Measurements from ENCODE around the gene SYT7.
"Not testable (repeated sequence)": the region's sequence is repeated elsewhere in the genome, so short reads cannot be mapped to it uniquely, and the experiment has no call there.

SYT7 gene

DNA sequence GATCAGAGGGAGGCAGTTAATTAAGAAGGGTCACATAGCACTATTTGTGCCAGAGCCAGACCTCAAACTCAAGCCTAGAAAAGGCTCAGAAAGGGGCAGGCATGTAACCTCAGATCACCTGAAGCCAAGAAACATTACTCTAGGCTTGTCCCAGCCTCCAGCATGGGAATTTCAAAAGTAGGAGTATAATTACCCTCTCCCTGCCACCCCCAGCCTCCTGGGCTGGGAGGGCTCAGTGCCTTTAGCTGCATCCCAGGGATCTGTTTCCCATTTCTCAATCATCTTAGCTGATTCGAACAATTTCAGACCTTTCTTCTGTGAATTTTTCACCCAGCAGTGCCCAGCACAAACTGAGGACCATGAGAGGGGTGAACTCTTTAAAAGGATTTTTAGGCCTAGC lies 105.4 kb downstream of the SYT7 start:
- no peak for DNase-seq (ENCODE audit: low read depth)

DNA sequence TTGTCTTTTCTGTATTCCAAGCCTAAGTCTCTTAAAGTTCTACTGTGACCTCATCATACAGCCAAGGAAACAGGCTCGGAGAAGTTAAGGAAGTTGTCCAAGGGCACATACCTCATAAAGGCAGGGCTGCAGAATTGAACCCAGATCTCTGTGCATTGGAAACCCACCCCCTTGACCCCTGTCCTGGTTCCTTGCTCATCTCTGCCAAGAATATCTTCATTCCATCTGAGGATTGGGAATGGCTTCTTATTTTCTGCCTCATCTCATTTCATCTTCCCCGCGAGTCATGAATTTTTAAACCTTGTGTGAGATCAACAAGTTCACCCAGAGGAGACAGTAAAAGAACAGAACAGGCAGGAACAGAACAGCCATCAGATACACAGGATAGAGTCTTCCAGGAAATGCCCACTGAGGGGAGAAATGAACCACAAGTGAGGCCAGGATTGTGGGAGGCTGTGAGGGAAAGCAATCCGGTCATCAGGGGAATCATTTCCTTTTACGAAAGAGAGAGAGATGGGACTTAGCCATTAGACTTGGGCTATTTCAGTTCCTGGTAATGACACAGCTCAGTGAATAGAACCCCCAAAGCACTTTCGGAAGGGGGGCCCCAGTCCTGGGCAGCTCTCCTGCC lies 106.7 kb downstream of the SYT7 start:
- no peak for DNase-seq (ENCODE audit: low read depth)

GRCh38 chr11:61473370-61474012 lies 107.4 kb downstream of the SYT7 start:
- peak; percentile 31 for DNase-seq (ENCODE audit: low read depth)

DNA sequence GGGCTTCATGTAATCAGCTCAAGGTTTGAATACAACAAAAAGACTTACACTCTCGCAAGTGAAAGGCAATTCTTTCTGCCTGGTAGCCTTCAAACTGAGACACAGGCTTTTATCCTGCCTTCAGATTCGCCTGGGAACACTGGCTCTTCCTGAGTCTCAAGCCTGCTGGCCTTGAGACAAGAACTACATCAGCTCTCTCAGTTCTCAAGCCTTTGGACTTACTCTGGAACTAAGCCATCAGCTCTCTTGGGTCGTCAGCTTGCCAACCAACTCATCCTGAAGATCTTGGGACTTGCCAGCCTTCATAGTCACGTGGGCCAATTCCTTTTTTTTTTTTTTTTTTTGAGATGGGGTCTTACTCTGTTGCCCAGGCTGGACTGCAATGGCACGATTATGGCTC lies 108.0 kb downstream of the SYT7 start:
- DNase-seq (ENCODE audit: low read depth), result peak; percentile 46

DNA sequence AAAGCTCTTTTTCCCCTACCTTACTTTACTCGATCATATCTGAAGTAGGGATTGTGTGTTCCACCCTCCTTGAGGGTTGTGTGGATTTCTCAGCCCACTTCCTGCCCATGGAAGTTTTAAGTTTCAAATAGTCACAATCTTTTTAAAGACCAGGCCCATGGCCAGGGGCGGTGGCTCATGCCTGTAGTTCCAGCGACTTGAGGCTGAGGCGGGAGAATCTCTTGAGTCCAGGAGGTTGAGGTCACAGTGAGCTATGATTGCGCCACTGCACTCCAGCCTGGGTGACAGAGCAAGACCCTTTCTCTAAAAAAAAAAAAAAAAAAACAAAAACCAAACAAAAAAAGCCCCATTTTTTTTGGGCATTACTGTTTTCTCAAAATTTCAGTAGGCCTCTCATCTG lies 108.6 kb downstream of the SYT7 start:
- DNase-seq (ENCODE audit: low read depth), result no peak

DNA sequence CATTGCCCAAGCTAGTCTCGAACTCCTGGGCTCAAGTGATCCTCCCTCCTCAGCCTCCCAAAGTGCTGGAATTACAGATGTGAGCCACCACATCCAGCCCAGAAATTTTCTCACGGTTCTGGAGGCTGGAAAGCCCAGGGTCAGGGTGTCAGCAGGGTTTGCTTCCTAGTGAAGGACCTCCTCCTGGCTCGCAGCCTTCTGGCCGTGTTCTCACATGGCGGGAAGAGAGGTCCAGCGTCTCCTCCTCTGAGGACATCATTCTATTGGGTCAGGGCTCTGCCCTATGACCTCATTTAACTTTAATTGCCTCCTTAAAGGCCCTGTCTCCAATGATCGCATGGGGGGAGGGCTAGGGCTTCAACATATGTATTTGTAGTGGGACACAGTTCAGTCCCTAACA lies 112.9 kb downstream of the SYT7 start:
- no peak for DNase-seq (ENCODE audit: low read depth)

- not testable (repeated sequence) for DNase-seq (ENCODE audit: low read depth)
These were observed 113.3 kb downstream of the SYT7 start for GRCh38 chr11:61467602-61468001.
